Body of pancreas (tissue), 4 donors: ENCODE data around the gene ZCWPW2. TPM values are rescaled to one million over a fixed set of nuclear protein-coding genes. Genes with fewer than 3 reads are reported as not detected.

Experiments
- ATAC-seq: fragments of 150-250 bp; one replicate; pipeline ENCODE4 v1.9.1; 2016
- DNase-seq, 4 donors: peaks; one replicate each; pipeline ENCODE4 v3.0.0-alpha.2; 2019
- H3K27ac ChIP-seq, 4 donors: fragments of 200-600 bp; sonication (generic); 1 replicate in 3 of 4; 2 replicates in 1 of 4; pipeline versions ENCODE4 v1.5.1 to v1.6.1; 2016 to 2019; ENCODE audit warnings: mild to moderate bottlenecking in 1 of 4, mixed read lengths in 1 of 4, moderate library complexity in 1 of 4
- H3K27me3 ChIP-seq, 2 donors: fragments of 200-600 bp; sonication (generic); one replicate each; pipeline ENCODE4 v1.6.0; 2016; ENCODE audit warnings: mild to moderate bottlenecking in 1 of 2
- H3K36me3 ChIP-seq, 2 donors: fragments of 200-600 bp; sonication (generic); replicated peaks in 1 of 2; 2 replicates each; pipeline ENCODE4 v1.5.1; 2016; ENCODE audit warnings: low read depth in 2 of 2; ENCODE audit not compliant: insufficient read depth in 1 of 2
- H3K4me1 ChIP-seq: fragments of 200-600 bp; sonication (generic); one replicate; pipeline ENCODE4 v1.6.0; 2016
- H3K4me3 ChIP-seq, 2 donors: fragments of 200-600 bp; sonication (generic); 1 replicate in 1 of 2; 2 replicates in 1 of 2; pipeline ENCODE4 v1.5.1; 2016 to 2019
- H3K9me3 ChIP-seq, 3 donors: fragments of 200-600 bp; sonication (generic); 1 replicate in 2 of 3; 2 replicates in 1 of 3; pipeline ENCODE4 v1.5.1; 2016
- CTCF ChIP-seq, 7 experiments: fragments of 450-650 bp in 4 of 7; fragments of 200-600 bp in 3 of 7; sonication (generic) in 3 of 7; IDR thresholded peaks; one replicate each; pipeline ENCODE4 v1.5.1; 2016 to 2019; ENCODE audit warnings: antibody characterized with exemption in 7 of 7
- POLR2A ChIP-seq, 3 donors: fragments of 450-650 bp; IDR thresholded peaks; one replicate each; pipeline ENCODE4 v1.6.1; 2016; ENCODE audit warnings: antibody characterized with exemption in 3 of 3, mild to moderate bottlenecking in 2 of 3
- WGBS, 2 donors: methylation state at CpG; one replicate each; pipeline ENCODE4 v1.1.5; 2017; 5-methylcytosine and 5-hydroxymethylcytosine counted together
- intact Hi-C: fragments of 100-400 bp; cut with DNase I; formaldehyde crosslinking; loops from one replicate; pipeline ENCODE4 v1.15.1; 2023
- total RNA-seq, 2 donors: library from RNA; depleted of rRNA; stranded (reverse); fragments of >200 nt; gene quantifications; one replicate each; pipeline ENCODE4 v1.1.0, GENCODE V29; 2016

ZCWPW2 gene
- total RNA-seq, 2 donors from 2014 or later: 1.3 TPM; not detected in 1

DNA sequence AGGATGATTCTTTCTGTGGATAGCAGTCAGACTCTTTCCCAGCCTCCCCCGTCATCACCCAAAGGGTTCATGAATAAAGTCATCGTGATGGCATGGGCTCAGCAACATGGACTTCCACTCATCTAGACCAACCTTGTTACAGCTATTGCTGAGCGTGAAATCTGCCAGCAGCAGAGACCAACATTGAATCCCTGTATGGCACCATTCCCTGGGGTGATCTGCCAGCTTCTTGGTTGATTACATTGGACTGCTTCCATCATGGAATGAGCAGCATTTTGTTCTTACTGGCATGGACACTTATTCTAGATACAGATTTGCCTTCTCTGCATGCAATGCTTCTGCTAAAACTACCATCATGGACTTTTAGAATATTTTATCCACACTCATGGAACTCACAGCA, 195.7 kb downstream of the ZCWPW2 start:
- no peaks in the 10 kb centered on the region for H3K36me3 ChIP-seq
- intact Hi-C loops: no loop called here
- DNase-seq: peak; percentile 17 to 61 (median 25)

DNA sequence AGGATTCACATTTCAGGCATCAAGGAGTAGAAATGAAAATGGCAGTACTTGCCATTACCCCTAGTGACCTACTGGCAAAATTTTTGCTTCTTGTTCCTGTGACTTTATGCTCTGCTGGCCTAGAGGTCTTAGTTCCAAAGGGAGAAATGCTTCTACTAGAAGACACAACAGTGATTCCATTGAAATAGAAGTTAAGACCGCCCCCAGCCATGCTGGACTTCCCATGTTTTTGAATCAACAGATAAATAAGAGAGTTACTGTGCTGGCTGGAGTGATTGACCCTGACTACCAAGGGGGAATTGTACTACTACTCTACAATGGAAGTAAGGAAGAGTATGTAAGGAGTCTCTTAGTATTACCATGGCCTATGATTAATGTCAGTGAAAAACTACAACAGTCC, 196.3 kb downstream of the ZCWPW2 start:
- ATAC-seq (no peak), DNase-seq (no peak)
- WGBS, 2 donors: 87 to 96% methylated on average over 1 of the region's 1 CpG
- H3K9me3 ChIP-seq: peaks cover 0 to 9% (median 0%) of the 10 kb centered on the region in 3 donors
- no peak overlapping the region for H3K27ac ChIP-seq
- H3K4me3 ChIP-seq: no peak overlapping the region
- TF ChIP-seq POLR2A (IDR thresholded peaks at IDR 0.05) (no peak), CTCF (IDR thresholded peaks at IDR 0.05) (no peak)
- no peaks in the 10 kb centered on the region for H3K36me3 ChIP-seq
- no peaks in the 10 kb centered on the region for H3K4me1 ChIP-seq
- intact Hi-C loops: no loop called here
- H3K27me3 ChIP-seq: no peaks in the 10 kb centered on the region

More for the DNA sequence above, 195.7 kb downstream of the ZCWPW2 start:
- no peak for ATAC-seq
- H3K4me3 ChIP-seq: no peak overlapping the region
- H3K4me1 ChIP-seq: no peaks in the 10 kb centered on the region
- no peak overlapping the region for H3K27ac ChIP-seq
- H3K27me3 ChIP-seq: no peaks in the 10 kb centered on the region
- TF ChIP-seq POLR2A (IDR thresholded peaks at IDR 0.05) (no peak), CTCF (IDR thresholded peaks at IDR 0.05) (no peak)
- peaks cover 0 to 9% (median 0%) of the 10 kb centered on the region in 3 donors for H3K9me3 ChIP-seq
- WGBS, 2 donors: 67 to 77% methylated on average over 3 of the region's 3 CpGs

- H3K9me3 ChIP-seq: no peaks in the 10 kb centered on the region
- WGBS, 2 donors: 86 to 90% methylated on average over 2 of the region's 2 CpGs
- no peaks in the 10 kb centered on the region for H3K36me3 ChIP-seq
- no peak overlapping the region for H3K27ac ChIP-seq
- intact Hi-C loops: no loop called here
- ATAC-seq (no peak), DNase-seq (no peak)
- no peaks in the 10 kb centered on the region for H3K27me3 ChIP-seq
- H3K4me1 ChIP-seq: no peaks in the 10 kb centered on the region
- no peak overlapping the region for H3K4me3 ChIP-seq
- TF ChIP-seq CTCF (IDR thresholded peaks at IDR 0.05) (no peak), POLR2A (IDR thresholded peaks at IDR 0.05) (no peak)
Observed at GRCh38 chr3:28547677-28548076, 199.2 kb downstream of the ZCWPW2 start.

DNA sequence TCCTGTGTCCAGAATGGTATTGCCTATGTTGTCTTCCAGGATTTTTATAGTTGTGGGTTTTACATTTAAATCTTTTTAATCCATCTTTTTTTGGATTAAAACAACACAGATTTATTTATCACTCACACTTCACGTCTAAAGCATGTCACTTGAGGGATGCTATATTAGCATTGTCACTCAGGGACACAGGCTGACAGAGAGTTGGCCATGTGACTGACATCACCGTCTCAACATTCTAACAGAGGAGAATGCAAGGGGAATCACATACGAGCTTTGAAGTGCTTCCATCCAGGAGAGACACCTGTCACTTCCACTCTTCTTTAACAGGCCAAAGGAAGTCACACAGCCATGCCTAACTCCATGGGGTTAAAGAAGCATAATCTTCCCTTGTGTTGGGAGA, 204.7 kb downstream of the ZCWPW2 start:
- 66 to 69% methylated on average over 3 of the region's 3 CpGs for WGBS, 2 donors
- TF ChIP-seq CTCF (IDR thresholded peaks at IDR 0.05) (no peak), POLR2A (IDR thresholded peaks at IDR 0.05) (no peak)
- no peak for ATAC-seq

GRCh38 chr3:28556195-28556594, 207.7 kb downstream of the ZCWPW2 start:
- intact Hi-C loops: no loop called here
- H3K36me3 ChIP-seq: no peaks in the 10 kb centered on the region
- DNase-seq: no peak
- no peaks in the 10 kb centered on the region for H3K27me3 ChIP-seq
- H3K27ac ChIP-seq: no peak overlapping the region
- ATAC-seq: no peak
- no peaks in the 10 kb centered on the region for H3K9me3 ChIP-seq
- H3K4me1 ChIP-seq: no peaks in the 10 kb centered on the region
- TF ChIP-seq POLR2A (IDR thresholded peaks at IDR 0.05) (no peak), CTCF (IDR thresholded peaks at IDR 0.05) (no peak)
- H3K4me3 ChIP-seq: no peak overlapping the region
- WGBS, 2 donors: 72 to 75% methylated on average over 1 of the region's 1 CpG

More for the DNA sequence above, 204.7 kb downstream of the ZCWPW2 start:
- DNase-seq: no peak
- intact Hi-C loops: no loop called here
- no peak overlapping the region for H3K4me3 ChIP-seq
- no peaks in the 10 kb centered on the region for H3K27me3 ChIP-seq
- no peaks in the 10 kb centered on the region for H3K9me3 ChIP-seq
- H3K36me3 ChIP-seq: no peaks in the 10 kb centered on the region
- no peak overlapping the region for H3K27ac ChIP-seq
- no peaks in the 10 kb centered on the region for H3K4me1 ChIP-seq
